Ectodermal cell (in vitro differentiated cells): ENCODE data around the gene RBM10.

Experiments
- H3K27ac ChIP-seq: 2 replicates; pipeline ENCODE4 v1.7.0; 2013; ENCODE audit warnings: mild to moderate bottlenecking, low read depth, low read length; ENCODE audit not compliant: insufficient read depth, poor library complexity, severe bottlenecking
- H3K27me3 ChIP-seq: 2 replicates; pipeline ENCODE4 v1.7.0; 2013; ENCODE audit warnings: mild to moderate bottlenecking, low read length; ENCODE audit not compliant: insufficient read depth, control insufficient read depth, poor library complexity, severe bottlenecking
- H3K36me3 ChIP-seq: one replicate; pipeline ENCODE4 v1.7.0; 2013; ENCODE audit warnings: low read length; ENCODE audit not compliant: control insufficient read depth, insufficient read depth
- H3K4me1 ChIP-seq: one replicate; pipeline ENCODE4 v1.7.0; 2013; ENCODE audit warnings: low read length; ENCODE audit not compliant: control insufficient read depth, insufficient read depth
- H3K4me3 ChIP-seq: 2 replicates; pipeline ENCODE4 v1.7.0; 2013; ENCODE audit warnings: low read depth, low read length, control low read depth; ENCODE audit not compliant: insufficient read depth
- H3K9me3 ChIP-seq: 2 replicates; pipeline ENCODE4 v1.7.0; 2013; ENCODE audit warnings: mild to moderate bottlenecking, low read length, moderate library complexity; ENCODE audit not compliant: control insufficient read depth
- WGBS, 2 experiments: methylation state at CpG; one replicate each; pipeline ENCODE4 v1.1.7; 2013; ENCODE audit warnings: missing lambda C conversion rate in 2 of 2; 5-methylcytosine and 5-hydroxymethylcytosine counted together

The RBM10 gene

DNA sequence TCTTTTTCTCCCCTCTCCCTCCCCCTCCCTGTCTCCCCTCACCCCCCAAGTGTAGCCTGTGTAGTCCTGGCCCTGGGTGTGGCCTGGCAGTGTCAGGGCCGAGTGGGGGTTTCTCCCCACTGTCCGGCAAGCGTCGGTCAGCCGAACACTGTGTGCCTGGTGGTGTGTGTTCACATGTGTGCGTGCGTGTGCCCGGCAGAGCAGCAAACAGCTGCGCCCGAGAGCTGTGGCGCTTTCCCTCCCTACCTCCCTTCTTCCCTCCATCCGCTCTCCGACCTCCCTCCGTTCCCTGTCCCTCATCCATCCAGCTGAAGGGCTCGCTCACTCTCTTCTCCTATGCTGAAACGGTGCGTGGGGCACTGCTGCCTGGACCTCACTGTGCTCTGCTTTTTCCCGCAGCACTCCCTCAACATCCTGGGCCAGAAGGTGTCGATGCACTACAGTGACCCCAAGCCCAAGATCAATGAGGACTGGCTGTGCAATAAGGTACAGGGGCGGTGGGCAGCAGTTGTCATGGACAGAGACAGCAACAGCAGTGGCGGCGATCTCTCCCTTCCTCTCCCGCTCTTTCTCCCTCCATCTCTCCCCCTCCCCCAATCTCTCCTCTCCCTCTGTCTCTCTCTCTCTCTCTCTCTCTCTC lies 31.2 kb downstream of the RBM10 start:
- Histone ChIP-seq H3K9me3 (no peaks in the 10 kb centered on the region), H3K36me3 (peaks cover 18% of the 10 kb centered on the region), H3K27me3 (no peaks in the 10 kb centered on the region), H3K4me1 (no peaks in the 10 kb centered on the region), H3K4me3 (no peak overlapping the region), H3K27ac (no peak overlapping the region)
- 93 to 94% methylated on average over 23 of the region's 23 CpGs for WGBS, 2 experiments

DNA sequence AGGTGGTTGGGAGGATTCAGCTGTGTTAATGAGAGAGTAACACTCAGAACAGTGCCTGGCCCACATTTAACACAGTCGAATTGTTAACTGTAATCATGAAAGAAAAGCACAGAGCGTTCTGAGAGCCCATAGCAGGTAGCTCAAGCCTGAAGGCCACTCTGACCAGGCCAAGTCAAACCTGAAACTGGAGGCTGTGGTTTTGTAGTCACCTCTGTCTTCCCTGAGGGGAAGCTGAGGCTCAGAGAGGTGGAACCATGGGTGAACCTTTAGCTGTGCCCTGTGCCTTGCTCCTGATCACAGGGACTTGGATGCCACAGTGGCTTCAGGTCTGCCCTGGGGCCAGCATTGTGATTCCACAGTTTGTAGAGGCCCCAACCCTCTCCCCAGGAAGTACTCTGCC lies 32.1 kb downstream of the RBM10 start:
- Histone ChIP-seq H3K27me3 (no peaks in the 10 kb centered on the region), H3K4me1 (no peaks in the 10 kb centered on the region), H3K4me3 (no peak overlapping the region), H3K36me3 (peaks cover 23% of the 10 kb centered on the region), H3K9me3 (no peaks in the 10 kb centered on the region), H3K27ac (no peak overlapping the region)
- 51 to 52% methylated on average over 2 of the region's 2 CpGs for WGBS, 2 experiments

DNA sequence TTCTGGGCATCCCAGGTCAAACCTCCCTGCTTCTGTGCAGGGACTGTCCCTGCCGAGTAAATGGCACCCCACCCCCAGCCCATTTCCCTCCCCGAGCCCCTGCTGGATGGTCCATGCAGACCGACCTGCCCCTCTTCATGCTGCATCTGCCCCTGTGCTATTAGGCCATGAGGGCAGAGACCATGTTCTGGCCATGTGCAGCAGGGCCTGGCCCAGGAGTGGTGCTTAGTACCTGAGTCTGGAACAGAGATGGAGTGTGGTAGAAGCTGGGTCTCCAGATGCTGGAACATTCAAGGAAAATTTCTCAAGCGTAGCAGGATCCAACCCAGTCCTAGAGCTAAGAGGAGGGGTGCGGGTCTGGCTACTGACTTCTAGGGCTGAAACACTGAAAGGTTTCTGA lies 33.3 kb downstream of the RBM10 start:
- no peaks in the 10 kb centered on the region for H3K9me3 ChIP-seq
- peaks cover 20% of the 10 kb centered on the region for H3K36me3 ChIP-seq
- no peaks in the 10 kb centered on the region for H3K4me1 ChIP-seq
- no peaks in the 10 kb centered on the region for H3K27me3 ChIP-seq
- no peak overlapping the region for H3K4me3 ChIP-seq
- WGBS, 2 experiments = 94 to 100% methylated on average over 5 of the region's 5 CpGs
- H3K27ac ChIP-seq = no peak overlapping the region

DNA sequence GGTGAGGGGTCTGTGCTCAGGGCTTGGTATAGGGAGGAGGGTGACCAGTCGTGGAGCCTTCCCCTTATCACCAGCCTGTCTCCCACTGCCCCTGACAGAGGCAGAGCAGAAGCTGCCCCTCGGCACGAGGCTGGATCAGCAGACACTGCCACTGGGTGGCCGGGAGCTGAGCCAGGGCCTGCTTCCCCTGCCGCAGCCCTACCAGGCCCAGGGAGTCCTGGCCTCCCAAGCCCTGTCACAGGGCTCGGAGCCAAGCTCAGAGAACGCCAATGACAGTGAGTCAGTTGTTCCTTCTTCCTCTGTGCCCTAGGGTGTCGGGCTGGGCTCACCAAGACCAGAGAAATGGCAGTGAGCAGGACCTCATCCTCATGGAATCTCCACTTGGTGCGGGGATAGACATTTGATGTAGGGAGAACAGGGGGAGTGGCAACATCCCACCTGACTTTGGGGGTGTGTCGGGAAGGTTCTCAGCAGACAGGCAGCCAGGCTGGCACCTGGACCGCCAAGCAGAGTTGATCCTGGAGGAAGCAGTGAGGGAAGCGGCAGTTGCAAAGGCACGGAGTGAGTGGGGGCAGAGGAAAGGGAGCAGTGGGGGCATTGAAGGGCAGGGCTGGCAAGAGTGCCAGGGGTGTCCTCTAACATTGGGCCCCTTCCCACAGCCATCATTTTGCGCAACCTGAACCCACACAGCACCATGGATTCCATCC lies 34.4 kb downstream of the RBM10 start:
- no peaks in the 10 kb centered on the region for H3K27me3 ChIP-seq
- no peaks in the 10 kb centered on the region for H3K9me3 ChIP-seq
- H3K4me1 ChIP-seq = no peaks in the 10 kb centered on the region
- H3K36me3 ChIP-seq = peaks cover 20% of the 10 kb centered on the region
- H3K27ac ChIP-seq = no peak overlapping the region
- WGBS, 2 experiments = 92 to 94% methylated on average over 13 to 14 of the region's 14 CpGs
- H3K4me3 ChIP-seq = no peak overlapping the region

DNA sequence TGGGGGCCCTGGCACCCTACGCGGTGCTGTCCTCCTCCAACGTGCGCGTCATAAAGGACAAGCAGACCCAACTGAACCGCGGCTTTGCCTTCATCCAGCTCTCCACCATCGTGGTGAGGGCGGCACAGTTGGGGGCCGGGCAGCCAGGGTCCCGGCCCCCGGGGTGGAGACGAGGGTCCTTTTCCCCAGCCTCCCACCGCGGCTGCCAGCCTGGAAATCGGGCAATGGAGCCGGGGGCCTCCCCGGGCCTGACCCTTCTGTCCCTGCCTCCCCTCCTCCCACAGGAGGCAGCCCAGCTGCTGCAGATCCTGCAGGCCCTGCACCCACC lies 34.9 kb downstream of the RBM10 start:
- Histone ChIP-seq H3K4me3 (no peak overlapping the region), H3K36me3 (peaks cover 16% of the 10 kb centered on the region), H3K27me3 (no peaks in the 10 kb centered on the region), H3K4me1 (no peaks in the 10 kb centered on the region), H3K9me3 (no peaks in the 10 kb centered on the region), H3K27ac (no peak overlapping the region)
- WGBS, 2 experiments = 93 to 98% methylated on average over 18 of the region's 18 CpGs

DNA sequence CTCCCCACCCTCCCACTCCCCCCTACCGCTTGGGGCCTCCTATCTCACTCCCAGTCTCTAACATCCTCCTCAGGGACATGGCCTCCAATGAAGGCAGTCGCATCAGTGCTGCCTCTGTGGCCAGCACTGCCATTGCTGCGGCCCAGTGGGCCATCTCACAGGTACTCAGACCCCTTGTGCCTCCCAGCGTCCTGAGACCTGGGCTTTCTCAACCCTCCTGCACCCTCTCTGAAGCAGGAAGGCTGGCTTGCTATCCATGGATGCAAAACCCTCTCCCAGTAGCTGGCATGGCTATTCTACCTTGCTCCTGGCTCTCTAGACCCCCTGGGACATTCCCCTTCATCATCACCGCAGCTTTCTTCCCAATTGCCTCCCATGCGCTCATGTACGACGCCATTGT lies 35.3 kb downstream of the RBM10 start:
- no peak overlapping the region for H3K4me3 ChIP-seq
- no peaks in the 10 kb centered on the region for H3K4me1 ChIP-seq
- H3K9me3 ChIP-seq = no peaks in the 10 kb centered on the region
- WGBS, 2 experiments = 92 to 94% methylated on average over 4 to 5 of the region's 8 CpGs
- no peaks in the 10 kb centered on the region for H3K27me3 ChIP-seq
- no peak overlapping the region for H3K27ac ChIP-seq
- H3K36me3 ChIP-seq = peaks cover 12% of the 10 kb centered on the region

DNA sequence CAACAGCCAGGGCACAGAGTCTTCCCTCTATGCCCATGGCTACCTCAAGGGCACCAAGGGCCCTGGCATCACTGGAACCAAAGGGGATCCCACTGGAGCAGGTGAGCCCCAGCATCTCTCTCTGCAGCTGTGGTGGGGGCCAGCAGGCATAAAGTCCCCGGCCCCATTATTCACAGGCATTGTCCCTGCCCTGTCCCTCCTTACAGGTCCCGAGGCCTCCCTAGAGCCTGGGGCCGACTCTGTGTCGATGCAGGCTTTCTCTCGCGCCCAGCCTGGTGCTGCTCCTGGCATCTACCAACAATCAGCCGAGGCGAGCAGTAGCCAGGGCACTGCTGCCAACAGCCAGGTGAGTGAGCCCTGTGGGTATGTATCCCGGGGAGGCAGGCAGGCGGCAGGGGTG lies 36.3 kb downstream of the RBM10 start:
- Histone ChIP-seq H3K36me3 (peaks cover 10% of the 10 kb centered on the region), H3K9me3 (no peaks in the 10 kb centered on the region), H3K27ac (no peak overlapping the region), H3K27me3 (no peaks in the 10 kb centered on the region), H3K4me1 (no peaks in the 10 kb centered on the region), H3K4me3 (no peak overlapping the region)
- 96 to 98% methylated on average over 10 of the region's 10 CpGs for WGBS, 2 experiments

DNA sequence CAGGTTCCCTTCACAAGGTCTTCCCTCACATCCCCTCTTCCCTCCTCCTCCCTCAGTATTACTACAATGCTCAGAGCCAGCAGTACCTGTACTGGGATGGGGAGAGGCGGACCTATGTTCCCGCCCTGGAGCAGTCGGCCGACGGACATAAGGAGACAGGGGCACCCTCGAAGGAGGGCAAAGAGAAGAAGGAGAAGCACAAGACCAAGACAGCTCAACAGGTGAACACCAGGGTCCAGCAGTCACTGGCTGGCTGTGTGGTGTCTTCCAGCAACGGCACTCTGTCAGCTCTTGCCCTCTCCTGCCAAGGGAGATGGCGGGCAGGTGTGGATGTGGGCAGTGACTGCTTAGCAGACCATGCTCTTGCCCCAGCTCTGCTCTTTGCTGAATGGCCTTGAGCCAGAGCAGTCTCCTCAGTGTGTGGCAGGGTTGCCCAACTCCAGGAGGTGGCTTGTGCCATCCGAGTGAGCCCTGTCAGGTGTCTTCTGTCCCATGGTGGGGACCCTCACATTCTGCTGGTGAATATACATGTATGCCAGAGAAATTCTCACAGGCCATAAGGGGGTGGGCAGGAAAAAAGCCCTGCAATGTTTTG lies 37.2 kb downstream of the RBM10 start:
- H3K27me3 ChIP-seq = no peaks in the 10 kb centered on the region
- H3K27ac ChIP-seq = no peak overlapping the region
- WGBS, 2 experiments = 97 to 98% methylated on average over 9 of the region's 9 CpGs
- no peaks in the 10 kb centered on the region for H3K9me3 ChIP-seq
- no peaks in the 10 kb centered on the region for H3K4me1 ChIP-seq
- H3K4me3 ChIP-seq = no peak overlapping the region
- H3K36me3 ChIP-seq = peaks cover 10% of the 10 kb centered on the region

DNA sequence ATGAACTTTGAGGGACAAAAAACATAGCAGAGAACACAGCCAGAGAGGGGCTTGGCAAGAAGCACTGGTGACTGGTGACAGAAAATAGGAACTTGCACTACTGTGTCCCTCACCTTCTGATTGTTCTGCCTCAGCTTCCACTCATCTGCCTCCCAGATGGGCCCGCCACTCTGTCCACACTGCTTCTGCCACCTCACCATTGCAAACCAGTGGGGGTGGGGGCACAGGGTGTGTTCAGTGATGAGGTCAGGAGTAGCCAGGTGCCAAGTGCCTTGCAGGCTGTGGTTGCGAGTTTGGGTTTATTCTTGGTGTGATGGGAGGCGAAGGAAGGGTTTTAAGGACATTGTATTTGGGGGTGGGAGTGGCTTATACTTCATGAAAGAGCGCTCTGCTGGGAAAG lies 39.5 kb downstream of the RBM10 start:
- Histone ChIP-seq H3K9me3 (no peaks in the 10 kb centered on the region), H3K4me3 (no peak overlapping the region), H3K27ac (no peak overlapping the region), H3K4me1 (no peaks in the 10 kb centered on the region), H3K36me3 (peaks cover 7% of the 10 kb centered on the region), H3K27me3 (no peaks in the 10 kb centered on the region)
- WGBS, 2 experiments = 94 to 99% methylated on average over 4 of the region's 4 CpGs

DNA sequence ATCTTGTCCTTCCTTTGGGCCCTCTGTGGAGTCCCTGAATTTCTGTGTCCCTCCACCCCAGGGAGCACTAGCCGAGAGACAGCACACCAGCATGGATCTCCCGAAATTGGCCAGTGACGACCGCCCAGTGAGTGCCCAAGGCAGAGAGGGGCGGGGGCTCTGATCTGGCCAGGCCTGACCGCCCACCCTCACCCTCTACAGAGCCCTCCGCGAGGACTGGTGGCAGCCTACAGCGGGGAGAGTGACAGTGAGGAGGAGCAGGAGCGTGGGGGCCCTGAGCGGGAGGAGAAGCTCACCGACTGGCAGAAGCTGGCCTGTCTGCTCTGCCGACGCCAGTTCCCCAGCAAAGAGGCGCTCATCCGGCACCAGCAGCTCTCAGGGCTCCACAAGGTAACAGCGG lies 40.2 kb downstream of the RBM10 start:
- no peaks in the 10 kb centered on the region for H3K4me1 ChIP-seq
- H3K27ac ChIP-seq = no peak overlapping the region
- no peak overlapping the region for H3K4me3 ChIP-seq
- H3K9me3 ChIP-seq = no peaks in the 10 kb centered on the region
- H3K36me3 ChIP-seq = peaks cover 7% of the 10 kb centered on the region
- H3K27me3 ChIP-seq = no peaks in the 10 kb centered on the region
- 93 to 95% methylated on average over 15 to 17 of the region's 17 CpGs for WGBS, 2 experiments
